Activated CD8-positive, alpha-beta memory T cell treated with anti-CD3 and anti-CD28 coated beads, Interleukin-2, amount 50 U/mL, for 1 hour (primary cell): ENCODE data around the gene GFI1.

Source experiments
- DNase-seq: peaks from one replicate; pipeline ENCODE4 v3.0.0-alpha.2; 2020; ENCODE audit errors: extremely low read depth

Gene GFI1

DNA sequence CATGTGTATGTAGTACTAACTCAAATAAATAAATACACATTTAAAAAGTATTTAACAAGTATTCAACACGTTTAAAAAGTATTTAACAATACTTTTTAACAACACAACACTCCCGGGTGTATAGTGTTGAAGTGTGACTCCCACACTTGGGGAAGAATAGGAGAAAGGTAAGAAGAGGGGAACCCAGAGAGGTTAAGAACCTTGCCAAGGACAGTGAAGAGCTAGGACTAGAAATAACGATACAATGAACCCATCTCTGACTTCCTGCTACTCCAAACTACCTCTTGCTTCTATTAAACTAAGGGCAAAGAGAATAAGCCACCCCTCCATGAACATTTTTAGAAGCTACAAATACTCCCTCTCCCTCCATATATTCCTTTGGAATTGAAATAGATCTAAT lies 1.7 kb upstream of the GFI1 start:
- no peak for DNase-seq

DNA sequence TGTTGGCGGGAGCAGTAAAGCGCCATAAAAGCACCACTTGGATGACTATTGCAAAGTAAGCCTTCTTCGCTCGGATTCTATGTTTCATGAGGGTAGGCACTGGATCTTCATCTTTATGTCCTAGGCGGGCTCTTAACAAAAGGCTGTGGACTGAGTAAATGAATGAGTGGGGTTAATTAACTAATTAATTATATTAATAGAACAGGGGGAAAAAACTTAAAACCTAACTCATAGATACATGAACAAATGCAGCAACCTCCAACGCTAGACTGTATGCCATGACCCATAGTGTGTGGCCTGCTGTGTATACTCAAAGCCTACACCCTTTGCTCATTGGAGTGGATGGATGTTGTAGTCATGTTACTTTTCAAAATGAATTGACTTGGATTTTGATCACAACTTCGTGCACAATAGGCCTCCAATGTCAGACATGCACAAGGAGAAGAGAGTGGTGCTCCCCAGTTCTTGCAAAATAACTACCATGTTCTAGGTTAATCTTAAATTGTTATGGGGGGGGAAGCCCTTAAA lies 417 bp upstream of the GFI1 start:
- no peak for DNase-seq

DNA sequence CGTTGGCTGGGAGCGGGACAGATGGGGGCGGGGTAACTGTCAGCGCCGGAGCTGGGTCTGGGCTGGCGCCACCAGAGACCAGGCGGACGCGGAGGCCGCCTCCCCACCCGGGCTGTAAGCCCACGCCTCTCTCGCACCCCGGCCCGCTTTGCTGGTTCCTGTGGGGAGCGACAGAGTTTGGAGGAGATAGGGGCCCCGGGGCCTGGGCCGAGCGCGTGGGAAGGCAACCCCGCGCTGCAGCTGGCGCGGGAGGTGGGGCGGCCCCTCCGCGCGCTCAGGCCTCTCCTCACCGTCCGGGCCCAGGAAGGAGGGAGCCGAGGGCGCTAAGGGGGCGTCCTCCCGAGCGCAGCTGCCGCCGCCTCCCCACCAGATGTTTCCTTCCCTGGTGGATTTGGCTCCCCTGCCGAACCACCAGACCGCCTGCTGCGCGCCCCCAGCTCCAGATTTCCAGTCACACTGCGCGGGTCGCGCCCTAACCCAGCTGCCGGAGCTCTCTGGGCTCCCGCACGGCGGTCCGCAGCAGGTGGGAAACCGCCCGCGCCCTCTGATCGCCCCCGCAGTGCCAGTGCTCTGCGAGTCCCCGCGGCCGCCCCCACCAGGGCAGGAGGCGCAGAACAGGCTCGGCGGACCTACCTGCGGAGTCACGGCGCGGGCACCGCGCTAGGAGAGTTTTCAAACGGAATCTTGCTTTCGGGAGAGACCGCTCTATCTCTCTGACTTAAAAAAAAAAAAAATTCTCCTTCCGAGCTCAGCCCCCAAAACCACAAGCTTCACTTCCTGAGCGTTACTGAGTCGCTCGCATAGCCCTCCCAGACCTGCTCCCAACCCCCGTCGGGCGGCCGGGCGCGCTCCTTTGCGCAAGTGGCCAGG lies 1.1 kb downstream of the GFI1 start:
- peak; percentile 53 for DNase-seq

DNA sequence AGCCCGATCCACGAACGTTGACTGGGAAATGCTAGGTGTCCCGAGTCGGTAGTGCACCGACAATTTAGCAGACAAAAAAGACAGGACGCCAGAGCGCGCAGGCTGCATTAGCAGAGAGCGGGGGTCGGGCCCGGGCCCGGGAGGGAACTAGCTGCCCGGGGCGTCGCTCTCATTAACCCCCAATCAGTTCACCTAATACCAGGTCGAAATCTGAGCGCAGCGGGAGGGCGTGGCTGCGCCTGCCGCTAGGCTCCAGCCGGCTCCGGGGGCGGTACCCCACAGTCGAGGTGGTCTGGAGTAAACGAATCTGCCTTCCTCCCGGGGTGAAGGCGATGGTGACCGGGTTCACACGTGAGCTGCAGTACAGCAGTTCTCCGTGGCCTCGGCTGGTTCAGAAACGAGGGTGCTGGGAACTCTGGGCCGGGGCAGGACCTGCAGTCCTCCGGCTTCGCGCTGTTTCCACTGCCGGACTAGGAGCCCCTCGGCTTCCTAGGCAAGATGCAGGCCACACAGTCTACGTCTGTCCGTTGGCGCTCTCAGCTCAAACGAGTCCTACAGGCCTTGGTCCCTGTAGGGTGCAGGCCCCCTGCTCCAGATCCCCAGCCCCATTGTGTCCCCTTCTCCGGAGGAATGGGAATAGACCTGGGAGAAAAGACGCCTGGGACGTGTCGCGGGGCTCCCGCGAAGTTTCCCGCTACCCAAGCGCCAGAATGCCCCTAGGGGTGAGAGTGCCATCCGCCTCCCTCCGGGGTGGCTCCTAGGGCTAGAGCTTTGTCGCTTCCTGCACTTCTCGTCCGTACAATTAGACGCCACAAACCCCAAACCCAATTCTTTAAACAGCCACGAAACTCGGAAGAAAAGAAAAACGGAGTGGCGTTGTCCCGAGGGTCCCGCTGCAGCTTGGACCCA lies 2.0 kb downstream of the GFI1 start:
- no peak for DNase-seq

DNA sequence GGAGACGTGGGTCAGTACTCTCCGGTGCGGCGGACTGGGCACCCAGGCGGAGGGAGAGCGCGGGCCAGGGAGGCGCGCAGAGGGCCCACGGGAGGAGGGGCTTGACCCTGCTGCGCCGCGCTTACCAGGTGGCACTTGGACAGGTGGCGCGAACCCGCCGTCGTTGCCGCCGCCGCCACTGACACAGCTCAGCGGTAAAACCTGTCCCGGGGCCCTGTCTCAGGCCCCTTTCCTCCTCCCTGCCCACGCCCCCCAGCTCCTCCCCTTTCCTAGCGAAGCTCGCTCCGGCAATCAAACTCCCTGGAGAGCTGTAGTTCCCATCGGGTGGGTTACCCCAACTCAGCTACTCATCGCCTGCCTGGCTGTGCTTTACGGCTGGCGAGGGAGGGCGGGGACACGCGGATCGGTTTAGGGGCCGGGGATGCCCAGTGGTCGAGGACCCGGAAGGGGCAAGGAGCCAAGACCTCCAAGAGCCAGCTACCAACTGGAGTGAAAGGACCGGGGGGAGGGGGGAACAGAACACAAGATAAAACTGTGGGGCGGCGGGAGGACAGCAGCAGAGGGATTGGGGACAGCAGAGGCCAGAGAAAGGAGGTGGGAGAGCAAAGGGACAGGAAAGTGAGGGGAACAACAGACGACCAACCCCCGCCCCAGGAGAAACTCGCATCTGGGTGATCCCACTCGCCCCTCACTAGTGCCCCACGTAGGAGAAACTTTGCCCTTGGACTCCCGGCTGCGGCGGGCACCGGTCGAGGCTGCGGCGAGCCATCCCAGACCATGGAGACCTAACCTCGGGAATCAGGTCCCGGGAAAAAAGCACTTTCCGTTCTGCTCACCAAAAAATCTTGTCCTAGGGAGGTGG lies 2.9 kb downstream of the GFI1 start:
- no peak for DNase-seq

DNA sequence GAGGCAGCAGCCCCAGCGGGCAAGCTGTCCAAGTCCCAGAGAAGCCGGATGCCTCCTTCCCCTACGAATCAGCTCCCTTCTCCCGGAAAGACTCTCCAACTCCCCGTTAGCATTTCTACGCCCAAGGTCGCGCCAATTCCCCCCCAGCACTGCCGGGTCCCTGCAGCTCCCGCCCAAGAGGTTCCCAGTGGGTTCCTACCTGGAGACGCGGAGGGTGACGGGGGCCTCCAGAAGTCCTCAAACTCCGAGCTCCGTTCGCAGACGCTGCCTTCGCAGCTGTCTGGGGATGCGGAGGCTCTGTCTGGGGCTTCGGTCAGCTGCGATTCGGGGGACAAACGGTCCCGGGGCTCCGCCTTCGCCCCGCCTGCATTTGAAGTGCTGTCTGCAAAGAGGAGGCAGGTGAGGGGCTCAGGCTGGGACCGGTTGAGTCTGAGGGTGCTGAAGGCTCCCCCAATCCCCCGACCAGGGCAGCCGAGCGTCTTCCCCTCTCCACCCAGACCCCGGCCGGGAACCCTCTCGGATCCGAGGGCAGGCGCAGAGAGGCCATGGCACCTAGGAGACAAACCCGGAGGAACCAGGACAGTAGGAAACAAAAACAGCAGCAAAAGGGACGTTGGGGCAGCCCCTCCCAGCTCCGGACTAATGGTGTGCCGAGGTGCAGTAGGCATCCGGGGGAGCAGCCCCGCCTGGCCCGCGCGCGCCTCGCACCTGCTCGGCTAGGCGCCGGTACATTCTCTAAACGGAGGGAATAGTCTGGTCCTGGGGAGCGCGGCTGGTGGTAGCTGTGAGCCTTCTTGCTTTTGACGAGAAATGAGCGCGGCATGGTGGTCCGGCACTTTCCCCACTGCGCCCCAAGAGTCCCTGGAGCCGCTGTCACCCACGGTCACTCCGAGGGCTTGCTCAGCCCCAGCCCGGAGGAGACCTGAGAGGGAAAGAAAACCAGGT lies 3.8 kb downstream of the GFI1 start:
- no peak for DNase-seq

DNA sequence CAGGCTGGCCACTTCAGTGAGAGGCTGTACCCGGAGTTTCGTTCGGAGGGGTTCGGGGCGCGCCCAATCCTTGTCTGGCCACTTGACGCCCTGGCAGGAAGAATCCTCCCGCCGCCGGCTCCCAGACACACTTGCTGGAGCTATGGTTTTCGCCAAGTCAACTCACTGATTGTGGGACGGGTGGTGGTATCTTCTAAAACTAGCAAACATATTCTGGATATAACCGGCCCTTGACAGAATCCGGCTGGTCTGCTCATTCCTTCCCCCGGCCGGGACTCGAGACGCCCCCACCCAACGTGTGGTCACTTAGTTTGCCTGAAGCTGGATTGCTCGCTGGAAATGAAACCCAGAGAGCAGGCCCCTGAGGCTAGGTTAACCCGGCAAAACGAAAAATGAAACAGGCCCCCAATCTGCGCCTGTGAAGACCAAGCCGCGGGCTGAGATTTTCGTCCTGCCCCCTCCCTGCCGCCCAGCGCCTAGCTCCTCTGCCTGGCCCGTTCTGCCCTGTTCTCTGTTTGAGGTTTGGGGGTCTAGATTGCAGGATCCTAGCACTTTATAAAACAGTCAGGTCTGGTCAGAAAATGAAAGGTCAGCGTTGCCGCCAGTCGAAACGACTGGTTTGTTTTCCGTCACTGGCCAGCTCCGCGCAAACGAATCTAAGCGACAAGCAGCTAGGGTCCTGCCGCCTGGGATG lies 4.6 kb downstream of the GFI1 start:
- no peak for DNase-seq

DNA sequence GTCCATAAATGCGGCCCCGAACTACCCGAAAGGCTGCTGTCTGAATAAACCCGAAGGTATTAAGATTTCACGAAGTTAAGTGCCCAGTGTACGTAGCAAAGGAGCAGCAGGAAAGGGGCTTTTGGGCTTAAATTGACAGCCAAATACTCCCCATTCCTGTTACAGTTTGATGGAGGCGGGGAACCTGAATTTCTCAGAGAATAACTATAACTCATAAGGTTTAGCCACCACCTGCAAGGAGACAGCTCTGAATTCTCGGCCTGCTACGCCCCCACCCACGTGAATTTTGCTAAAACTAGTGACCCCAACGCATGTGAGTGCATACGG lies 5.2 kb downstream of the GFI1 start:
- no peak for DNase-seq

DNA sequence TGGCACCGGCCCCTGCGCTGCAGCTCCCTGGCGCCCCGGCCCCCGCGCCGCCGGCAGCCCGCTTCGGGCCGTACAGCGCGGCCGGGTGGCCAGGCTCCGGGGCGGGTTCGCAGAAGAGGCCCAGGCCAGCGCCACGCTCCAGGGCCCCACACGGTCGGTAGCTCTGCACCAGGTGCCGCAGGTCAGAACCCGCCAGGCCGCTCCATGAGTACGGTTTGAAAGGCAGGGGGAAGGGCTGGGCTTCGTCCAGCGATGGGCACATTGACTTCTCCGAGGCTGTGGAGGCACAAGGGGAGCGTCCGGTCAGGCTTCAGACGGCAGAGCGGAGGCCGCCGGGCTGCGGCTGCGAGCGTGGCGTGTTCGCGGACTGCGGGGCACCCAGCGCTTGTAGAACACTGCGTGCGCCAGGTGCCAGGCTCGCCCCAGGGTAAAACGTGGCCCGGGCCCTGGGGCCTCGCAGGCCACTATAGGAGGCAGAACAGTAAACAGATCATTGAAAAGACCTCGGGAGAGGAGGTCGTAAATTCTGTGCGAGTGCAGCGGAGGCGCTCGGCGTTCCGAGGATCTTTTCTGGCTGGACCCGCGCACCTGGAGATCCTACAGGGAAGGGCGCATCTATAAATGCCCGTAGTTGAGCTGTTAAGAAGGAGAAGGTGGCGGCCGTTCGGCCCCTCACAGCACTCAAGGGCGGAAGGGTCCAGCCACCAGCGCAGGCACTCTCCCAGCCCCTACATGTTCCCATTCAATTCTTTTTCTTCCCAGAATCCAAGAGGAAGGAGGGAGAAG lies 5.7 kb downstream of the GFI1 start:
- no peak for DNase-seq

DNA sequence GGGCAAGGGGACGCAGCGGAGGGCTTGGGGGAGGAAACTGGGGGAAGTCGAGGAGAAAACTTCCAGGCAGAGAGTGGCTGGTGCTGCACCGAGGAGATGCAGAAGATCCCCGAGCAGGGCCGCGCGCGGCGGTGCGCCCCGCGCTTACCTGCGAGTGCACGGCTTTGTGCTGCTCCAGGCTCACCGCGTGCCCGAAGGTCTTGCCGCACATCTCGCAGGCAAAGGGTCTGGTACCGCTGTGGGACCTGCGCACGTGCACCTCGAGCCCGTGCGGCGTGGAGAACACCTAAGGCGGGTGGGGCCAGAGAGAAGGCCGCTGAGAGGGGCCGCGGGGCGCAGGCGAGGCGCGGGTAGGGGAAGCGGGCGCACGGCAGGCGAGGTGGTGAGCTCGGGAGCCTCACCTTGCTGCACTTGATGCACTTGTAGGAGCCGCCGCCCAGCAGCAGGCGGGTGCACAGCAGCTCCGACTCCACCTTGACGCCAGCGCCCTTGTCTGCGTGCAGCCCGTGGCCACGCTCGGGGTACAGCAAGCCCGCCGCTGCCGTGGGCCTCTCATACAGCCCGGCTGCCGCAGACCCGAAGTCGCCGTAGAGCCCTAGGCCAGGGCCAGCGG lies 6.4 kb downstream of the GFI1 start:
- no peak for DNase-seq

DNA sequence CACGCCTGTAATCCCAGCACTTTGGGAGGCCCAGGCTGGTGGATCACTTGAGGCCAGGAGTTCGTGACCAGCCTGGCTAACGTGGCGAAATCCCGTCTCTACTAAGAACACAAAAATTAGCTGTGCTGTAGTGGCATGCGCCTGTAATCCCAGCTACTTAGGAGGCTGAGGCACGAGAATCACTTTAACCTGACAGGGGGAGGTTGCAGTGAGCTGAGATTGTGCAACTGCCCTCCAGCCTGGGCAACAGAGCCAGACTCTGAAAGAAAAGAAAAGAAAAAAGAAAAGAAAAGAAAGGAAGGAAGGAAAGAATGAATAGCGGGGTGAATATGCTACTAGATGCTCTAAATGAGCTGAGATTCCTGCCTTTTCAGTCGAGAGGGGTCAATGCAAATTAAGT lies 7.1 kb downstream of the GFI1 start:
- DNase-seq = no peak

DNA sequence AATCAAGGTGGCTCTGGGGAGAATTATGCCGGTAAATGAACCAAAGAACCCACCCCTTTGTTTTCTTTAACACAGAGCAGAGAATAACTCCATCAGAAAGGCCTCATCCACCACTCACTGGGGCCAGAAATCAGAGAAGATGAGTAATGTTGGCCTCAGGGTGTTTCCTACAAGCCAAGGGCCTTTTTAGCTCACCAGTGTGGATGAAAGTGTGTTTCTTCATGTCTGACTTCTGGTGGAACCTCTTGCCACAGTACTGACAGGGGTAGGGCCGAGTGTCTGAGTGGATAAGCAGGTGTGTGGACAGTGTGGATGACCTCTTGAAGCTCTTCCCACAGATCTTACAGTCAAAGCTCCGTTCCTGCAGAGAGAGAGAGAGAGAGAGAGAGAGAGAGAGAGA lies 8.3 kb downstream of the GFI1 start:
- no peak for DNase-seq

DNA sequence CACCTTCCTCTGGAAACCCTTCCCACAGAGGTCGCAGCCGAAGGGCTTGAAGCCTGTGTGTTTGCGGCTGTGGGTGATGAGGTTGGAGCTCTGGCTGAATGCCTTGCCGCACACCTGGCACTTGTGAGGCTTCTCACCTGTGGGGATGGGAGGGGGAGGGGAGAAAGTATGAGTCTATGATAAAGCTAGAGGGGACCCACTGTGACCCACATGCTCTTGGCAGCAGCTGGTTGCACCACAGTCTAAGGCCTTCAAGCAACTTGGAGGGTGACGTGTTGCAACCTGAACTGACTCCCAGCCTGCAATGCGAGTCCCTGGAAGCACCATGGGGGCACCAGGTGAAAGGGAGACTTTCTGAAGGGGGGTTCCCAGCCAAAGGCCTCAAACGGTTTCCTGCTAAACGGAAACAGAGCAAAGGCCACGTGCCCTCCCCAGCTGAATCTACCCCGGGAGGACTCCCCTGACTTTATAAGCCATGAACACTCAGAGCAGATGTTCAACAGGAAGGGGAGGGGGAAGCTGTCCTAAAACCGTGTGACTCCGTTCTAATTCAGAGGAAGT lies 10.6 kb downstream of the GFI1 start:
- DNase-seq = peak; percentile 50

DNA sequence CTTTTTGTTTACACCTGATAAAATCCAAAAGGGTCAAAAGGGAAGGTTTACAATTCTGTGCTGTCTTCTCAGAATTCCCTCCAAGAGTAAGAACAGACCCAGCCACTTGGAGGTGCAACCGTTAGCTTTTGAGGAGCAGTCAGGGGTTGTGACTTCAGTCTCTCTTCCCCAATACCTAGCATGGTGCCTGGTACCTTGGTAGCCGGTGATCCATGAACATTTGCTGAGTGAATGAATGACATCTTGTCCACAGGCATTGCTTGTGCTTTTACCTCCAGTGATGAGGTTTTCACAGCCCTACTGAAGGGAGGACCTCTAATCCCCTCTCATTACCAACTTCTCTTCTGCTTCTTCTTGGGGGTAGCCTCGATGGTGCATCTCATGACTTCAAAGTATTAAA lies 11.7 kb downstream of the GFI1 start:
- DNase-seq = no peak

DNA sequence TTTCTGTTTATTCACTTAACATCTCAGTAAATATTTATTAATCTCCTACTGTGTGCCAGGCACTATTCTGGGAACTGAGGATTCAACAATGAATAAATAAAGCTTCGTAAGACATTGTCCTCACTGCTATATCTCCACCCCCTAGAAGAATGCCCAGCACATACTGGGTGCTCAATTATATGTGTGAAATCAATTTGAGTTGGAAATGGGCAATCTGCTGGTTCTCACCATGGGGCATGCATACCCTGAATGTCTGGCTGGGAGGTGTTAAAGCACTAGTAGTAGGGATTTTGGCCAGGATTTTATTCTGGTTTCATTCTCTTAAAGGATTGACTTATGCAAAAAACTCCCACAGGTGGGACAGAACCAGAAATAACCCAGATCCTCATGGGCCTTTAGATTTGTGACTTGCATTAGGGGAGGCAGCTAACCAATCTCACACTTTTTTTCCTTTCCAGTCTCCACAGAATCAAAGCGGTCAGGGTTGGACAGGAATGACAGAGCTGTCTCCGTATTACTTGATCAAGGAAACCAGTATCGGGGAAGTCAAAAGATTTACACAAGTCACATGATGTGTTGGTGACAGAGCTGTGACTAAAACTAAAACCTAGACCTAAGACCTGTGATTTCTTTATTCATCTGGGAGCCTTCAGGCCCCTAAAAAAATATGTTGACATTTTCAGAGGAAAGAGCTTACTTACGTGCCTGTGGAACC lies 12.8 kb downstream of the GFI1 start:
- DNase-seq = no peak

DNA sequence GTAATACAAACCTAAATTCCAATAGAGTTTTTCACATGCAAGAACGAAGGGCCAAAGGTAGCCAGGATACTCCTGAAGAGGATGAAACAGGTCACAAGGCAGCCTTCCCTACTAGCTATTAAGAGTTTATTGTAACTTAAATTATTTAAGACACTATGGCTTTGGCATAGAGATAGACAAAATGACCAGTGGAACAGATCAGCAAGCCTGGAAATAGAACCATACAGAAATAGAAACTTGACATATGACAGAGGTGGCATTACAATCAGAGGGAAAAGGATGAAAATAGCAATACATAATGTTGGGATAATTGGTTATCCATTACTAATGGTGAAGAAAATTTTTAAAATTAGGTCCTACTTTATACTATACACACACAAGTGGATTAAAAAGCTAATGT lies 16.5 kb downstream of the GFI1 start:
- no peak for DNase-seq

DNA sequence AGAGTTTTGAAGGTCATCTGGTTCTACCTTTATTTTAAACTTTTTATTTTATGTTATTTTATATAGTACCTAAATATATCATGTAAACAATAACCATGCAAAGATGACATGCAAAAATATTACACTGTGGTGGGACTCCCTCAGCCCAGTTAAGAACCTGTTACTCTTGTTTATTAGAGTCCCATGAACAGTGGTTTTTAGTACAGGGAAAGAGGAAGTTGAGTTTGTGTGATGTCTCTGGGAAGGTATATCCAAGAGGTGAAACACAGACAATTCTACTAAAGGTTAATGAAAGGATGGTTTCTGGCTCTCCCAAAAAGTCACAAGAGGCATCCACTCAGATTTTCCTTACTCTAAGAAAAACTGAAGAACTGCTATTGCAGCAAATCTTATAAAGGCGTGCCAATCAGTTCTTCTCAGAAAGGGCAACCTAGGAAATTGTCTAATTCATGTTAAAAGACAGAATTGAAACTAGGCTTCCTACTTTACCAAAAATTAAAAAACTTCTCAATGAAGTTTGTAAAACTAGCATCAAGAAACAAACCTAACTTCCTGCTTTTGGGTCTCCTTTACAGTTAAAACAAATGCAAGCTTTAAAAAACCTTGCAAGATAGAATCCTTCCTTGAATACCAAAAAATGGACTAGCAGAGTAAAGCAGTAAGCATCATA lies 19.9 kb downstream of the GFI1 start:
- no peak for DNase-seq
